ENCODE measurements around the gene ZNF587B.
A peak's percentile ranks its signal among the peaks of the same experiment; 100 is the strongest.

DNA sequence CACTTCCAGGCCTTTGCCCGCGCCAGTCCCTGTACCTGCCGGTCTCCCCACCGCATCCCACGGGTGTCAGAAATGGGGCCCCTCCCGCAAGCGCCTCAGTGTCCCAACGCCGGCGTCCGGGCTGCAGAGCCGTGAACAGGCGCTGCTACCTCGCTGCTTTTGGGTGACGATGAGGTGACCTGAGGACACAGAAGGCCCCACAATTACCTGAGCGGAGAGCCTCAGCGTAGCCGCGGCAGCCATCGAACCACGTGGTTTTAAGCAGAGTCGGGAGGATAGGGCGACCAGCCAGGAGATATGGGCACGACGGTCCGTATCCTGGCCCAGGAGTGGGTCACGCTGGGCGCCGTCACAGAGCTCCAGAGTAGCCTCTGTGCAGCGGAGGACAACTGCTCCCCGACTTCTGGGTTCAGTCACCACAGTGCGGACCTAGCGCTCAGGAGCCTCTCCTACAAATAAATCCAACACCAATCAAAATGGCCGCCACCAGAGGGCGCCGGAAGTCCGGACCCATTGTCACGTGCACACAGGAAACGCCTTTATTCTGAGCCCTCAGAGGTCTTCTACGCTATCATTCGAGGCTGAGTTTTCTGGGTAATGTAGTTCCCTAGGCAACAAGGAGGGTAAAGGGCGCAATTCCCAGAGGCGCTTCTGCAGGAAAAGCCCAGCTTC lies 58.6 kb downstream of the ZNF587B start, which contains the start of gene ZNF814:
- TF ChIP-seq, protein P1, sequence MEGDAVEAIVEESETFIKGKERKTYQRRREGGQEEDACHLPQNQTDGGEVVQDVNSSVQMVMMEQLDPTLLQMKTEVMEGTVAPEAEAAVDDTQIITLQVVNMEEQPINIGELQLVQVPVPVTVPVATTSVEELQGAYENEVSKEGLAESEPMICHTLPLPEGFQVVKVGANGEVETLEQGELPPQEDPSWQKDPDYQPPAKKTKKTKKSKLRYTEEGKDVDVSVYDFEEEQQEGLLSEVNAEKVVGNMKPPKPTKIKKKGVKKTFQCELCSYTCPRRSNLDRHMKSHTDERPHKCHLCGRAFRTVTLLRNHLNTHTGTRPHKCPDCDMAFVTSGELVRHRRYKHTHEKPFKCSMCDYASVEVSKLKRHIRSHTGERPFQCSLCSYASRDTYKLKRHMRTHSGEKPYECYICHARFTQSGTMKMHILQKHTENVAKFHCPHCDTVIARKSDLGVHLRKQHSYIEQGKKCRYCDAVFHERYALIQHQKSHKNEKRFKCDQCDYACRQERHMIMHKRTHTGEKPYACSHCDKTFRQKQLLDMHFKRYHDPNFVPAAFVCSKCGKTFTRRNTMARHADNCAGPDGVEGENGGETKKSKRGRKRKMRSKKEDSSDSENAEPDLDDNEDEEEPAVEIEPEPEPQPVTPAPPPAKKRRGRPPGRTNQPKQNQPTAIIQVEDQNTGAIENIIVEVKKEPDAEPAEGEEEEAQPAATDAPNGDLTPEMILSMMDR (IDR thresholded peaks at IDR 0.05), result peak; percentile 29 to 49 (median 42)
- peak in 1 of 2 donors; percentile 56 for TF ChIP-seq POLR2A (IDR thresholded peaks at IDR 0.05)
